ENCODE results near the gene RUFY1. TPM values are rescaled to one million over a fixed set of nuclear protein-coding genes. Genes with fewer than 3 reads are reported as not detected.

The RUFY1 gene
- total RNA-seq = 56.7 and 63.9 TPM in 2 replicates

DNA sequence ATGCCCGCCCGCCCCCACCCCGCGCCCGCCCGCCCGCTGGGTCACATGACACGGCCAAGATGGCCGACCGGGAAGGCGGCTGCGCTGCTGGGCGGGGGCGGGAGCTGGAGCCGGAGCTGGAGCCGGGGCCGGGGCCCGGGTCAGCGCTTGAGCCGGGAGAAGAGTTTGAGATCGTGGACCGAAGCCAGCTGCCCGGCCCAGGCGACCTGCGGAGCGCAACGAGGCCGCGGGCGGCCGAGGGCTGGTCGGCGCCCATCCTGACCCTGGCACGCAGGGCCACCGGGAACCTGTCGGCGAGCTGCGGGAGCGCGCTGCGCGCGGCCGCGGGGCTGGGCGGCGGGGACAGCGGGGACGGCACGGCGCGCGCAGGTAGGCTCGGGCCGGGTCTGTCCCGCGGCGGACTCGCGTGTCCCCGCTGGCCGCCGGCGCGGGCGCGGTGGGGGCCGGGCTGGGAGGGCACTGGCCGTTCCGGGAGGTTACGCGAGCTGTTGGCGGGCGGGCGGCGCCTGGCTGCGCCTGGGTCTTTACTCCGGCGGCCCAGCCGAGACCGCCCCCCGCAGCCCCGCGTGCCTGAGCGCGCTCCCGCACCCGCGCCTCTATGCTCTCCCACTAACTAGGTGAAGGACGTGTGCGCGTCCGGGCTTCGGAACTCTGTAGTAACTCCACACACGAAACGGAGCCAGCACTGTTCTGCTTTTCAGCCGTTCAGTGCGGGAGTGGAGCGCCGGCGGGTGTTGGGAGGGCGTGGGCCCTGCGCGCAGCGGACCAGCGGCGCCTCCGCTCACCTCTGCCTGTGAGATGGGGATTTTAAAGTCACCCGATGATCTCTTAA is at the start of gene RUFY1:
Gene RUFY1 (plus strand): TSS at position 44 of the 832 bp plus-strand sequence. CDS start 16 bp downstream, at position 60.

DNA sequence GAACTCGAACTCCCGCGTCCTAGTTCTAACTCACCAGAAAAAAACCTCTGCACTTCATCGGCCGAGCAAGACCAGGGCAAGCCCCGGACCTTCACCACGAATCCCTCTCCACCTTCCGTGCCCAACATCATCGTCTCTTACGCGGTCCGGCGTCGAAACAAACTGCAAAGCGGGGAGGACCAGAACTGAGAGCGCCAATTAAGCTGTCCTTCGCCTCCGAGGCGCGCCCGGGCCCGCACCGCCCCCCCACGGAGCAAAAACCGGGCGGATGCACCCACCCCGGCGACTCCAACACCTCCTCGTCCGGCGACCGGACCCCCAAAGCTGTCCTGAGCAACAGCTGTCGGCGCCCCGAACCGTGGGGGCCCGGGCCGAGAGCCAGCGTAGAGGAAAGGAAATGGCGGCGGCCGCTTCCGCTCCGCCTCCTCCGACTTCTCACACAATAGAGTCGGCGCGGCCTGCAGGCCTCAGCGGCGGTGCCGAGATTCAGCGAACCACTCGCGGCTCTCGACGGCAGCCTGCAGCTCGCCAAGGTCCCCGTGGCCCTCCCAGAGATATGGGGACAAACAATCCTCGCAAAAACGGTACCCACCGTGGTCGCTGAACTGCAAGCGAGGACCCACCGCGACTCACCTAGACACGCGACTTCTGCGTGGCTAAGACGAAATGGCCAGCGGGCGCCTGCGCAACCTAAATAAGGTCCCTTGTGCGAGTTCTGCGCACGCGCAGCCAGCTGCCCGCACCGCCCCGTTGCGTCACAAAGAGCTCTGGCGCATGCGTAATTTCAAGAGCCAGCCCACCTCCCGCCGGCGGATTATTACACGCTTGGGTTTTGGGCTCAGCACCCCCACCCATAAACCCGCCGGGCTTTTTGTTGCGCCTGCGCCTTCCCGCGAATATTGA is 72.9 kb downstream of the RUFY1 start, which contains the start of gene HNRNPH1:
Gene HNRNPH1 (minus strand): TSS at position 669 of the 903 bp plus-strand sequence. CDS start 538 bp downstream, at position 131.

Other genes with a start within 250 kb of the RUFY1 start
- 30.3 and 36.8 TPM in 2 replicates for gene ADAMTS2, start 205.1 kb upstream of the RUFY1 start, total RNA-seq
- gene HNRNPH1, start 73.1 kb downstream of the RUFY1 start, total RNA-seq = 625 and 786 TPM in 2 replicates
- gene CBY3, start 130.5 kb downstream of the RUFY1 start, total RNA-seq = 0.16 TPM in 1 of 2 replicates, not detected in the other
- 543 and 604 TPM in 2 replicates for gene CANX, start 148.4 kb downstream of the RUFY1 start, total RNA-seq
- 3.0 and 3.6 TPM in 2 replicates for gene MAML1, start 182.3 kb downstream of the RUFY1 start, total RNA-seq
- 0.94 and 1.3 TPM in 2 replicates for gene LTC4S, start 243.4 kb downstream of the RUFY1 start, total RNA-seq